Bone marrow (tissue), 2 donors: ENCODE results near the gene LAT.
"Not testable (repeated sequence)": the region's sequence is repeated elsewhere in the genome, so short reads cannot be mapped to it uniquely, and the experiment has no call there.

Source experiments
- DNase-seq, 2 donors: peaks; one replicate each; lab custom pipeline; 2025; lab: John Stamatoyannopoulos, UW

LAT gene

GRCh38 chr16:28977703-28978662 is 6.9 kb upstream of the LAT start:
- no peak for DNase-seq

GRCh38 chr16:28980330-28980729 is 4.5 kb upstream of the LAT start:
- DNase-seq = not testable (repeated sequence)

- no peak for DNase-seq
Measured at GRCh38 chr16:28980929-28981328, 3.9 kb upstream of the LAT start.

GRCh38 chr16:28981517-28981916 is 3.3 kb upstream of the LAT start:
- DNase-seq = peak in 1 of 2 donors; percentile 19

GRCh38 chr16:28982418-28982817 is 2.4 kb upstream of the LAT start:
- DNase-seq = no peak

GRCh38 chr16:28982949-28983348 is 1.9 kb upstream of the LAT start:
- DNase-seq = no peak

GRCh38 chr16:28983644-28984043 is 1.2 kb upstream of the LAT start:
- DNase-seq = no peak

- no peak for DNase-seq
Measured at GRCh38 chr16:28984091-28984490, 761 bp upstream of the LAT start.

- no peak for DNase-seq
Measured at GRCh38 chr16:28985211-28986041, 574 bp downstream of the LAT start.

GRCh38 chr16:28986046-28986445 is 1.2 kb downstream of the LAT start:
- DNase-seq = no peak

- no peak for DNase-seq
Measured at GRCh38 chr16:28986492-28986891, 1.6 kb downstream of the LAT start.

- no peak for DNase-seq
Measured at GRCh38 chr16:28987170-28987853, 2.5 kb downstream of the LAT start.

GRCh38 chr16:28989363-28989762 is 4.5 kb downstream of the LAT start:
- DNase-seq = no peak

GRCh38 chr16:28990375-28991040 is 5.7 kb downstream of the LAT start:
- no peak for DNase-seq

- no peak for DNase-seq
Measured at GRCh38 chr16:28991687-28992086, 6.8 kb downstream of the LAT start.

- DNase-seq = no peak
Measured at GRCh38 chr16:28992496-28992895, 7.6 kb downstream of the LAT start.

GRCh38 chr16:28998837-28999236 is 14.0 kb downstream of the LAT start:
- no peak for DNase-seq

GRCh38 chr16:28999577-28999976 is 14.7 kb downstream of the LAT start:
- no peak for DNase-seq

- DNase-seq = no peak
Measured at GRCh38 chr16:29000019-29000418, 15.2 kb downstream of the LAT start.

GRCh38 chr16:29004496-29005139 is 19.8 kb downstream of the LAT start:
- DNase-seq = not testable (repeated sequence)
